Rectal smooth muscle tissue (tissue), 1 donor: ENCODE results near the gene KDM5B.
"Not testable (repeated sequence)": the region's sequence is repeated elsewhere in the genome, so short reads cannot be mapped to it uniquely, and the experiment has no call there.

Experiments
- H3K27ac ChIP-seq: one replicate; pipeline ENCODE4 v1.7.0; 2013; ENCODE audit warnings: low read depth, low read length, inconsistent platforms
- H3K27me3 ChIP-seq: one replicate; pipeline ENCODE4 v1.7.0; 2013; ENCODE audit warnings: low read length; ENCODE audit not compliant: control insufficient read depth, insufficient read depth
- H3K36me3 ChIP-seq: one replicate; pipeline ENCODE4 v1.7.0; 2013; ENCODE audit warnings: low read length; ENCODE audit not compliant: control insufficient read depth, insufficient read depth
- H3K4me1 ChIP-seq: one replicate; pipeline ENCODE4 v1.7.0; 2013; ENCODE audit warnings: low read length; ENCODE audit not compliant: control insufficient read depth, insufficient read depth
- H3K4me3 ChIP-seq: one replicate; pipeline ENCODE4 v1.7.0; 2013; ENCODE audit warnings: low read length
- H3K9ac ChIP-seq: one replicate; pipeline ENCODE4 v1.7.0; 2013; ENCODE audit warnings: low read length

KDM5B gene

DNA sequence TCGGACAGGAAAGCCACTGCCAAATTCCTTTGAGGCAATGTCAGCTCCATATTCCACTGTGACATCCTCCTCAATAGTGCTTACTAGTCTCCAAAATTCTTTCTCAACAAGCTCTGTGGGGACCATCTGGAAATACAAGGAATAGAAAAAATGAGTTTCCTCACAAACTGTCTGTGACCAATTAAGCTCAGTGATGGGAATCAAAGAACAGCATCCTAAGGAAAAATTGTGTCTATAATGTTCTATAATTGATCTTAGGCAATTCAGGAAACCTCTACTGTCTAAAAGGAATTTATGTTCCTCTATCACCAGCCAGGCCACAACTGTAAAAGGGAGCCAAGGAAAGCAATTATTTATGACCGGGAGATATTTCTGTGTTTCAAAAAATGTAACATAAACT lies 51.8 kb downstream of the KDM5B start:
- Histone ChIP-seq H3K9ac (no peak overlapping the region), H3K4me3 (no peak overlapping the region), H3K36me3 (peaks cover 45% of the 10 kb centered on the region), H3K4me1 (no peaks in the 10 kb centered on the region), H3K27me3 (no peaks in the 10 kb centered on the region), H3K27ac (no peak overlapping the region)

GRCh38 chr1:202754293-202754692 lies 53.9 kb downstream of the KDM5B start:
- H3K9ac ChIP-seq: no peak overlapping the region
- no peak overlapping the region for H3K27ac ChIP-seq
- no peaks in the 10 kb centered on the region for H3K27me3 ChIP-seq
- H3K4me1 ChIP-seq: no peaks in the 10 kb centered on the region
- H3K36me3 ChIP-seq: peaks cover 51% of the 10 kb centered on the region
- H3K4me3 ChIP-seq: no peak overlapping the region

DNA sequence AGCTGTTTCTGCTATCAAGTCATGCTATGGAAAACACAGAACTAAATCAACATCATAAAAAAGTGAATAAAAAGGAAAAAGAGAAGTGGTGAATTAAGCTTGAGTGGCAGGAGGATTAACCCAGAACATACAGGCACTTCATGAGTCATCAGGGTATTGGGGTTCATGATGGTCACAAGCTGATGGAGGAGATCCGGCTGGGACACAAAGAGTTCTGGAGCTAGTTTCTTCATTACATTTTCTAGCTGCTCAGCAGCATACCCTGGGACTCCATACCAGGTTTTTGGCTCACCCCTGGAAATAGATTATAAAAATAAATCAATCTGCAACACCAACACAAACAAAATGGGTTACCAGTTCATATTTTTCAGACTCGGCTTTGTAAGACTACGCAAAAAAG lies 55.4 kb downstream of the KDM5B start:
- H3K4me1 ChIP-seq: no peaks in the 10 kb centered on the region
- peaks cover 45% of the 10 kb centered on the region for H3K36me3 ChIP-seq
- H3K4me3 ChIP-seq: no peak overlapping the region
- H3K9ac ChIP-seq: no peak overlapping the region
- no peaks in the 10 kb centered on the region for H3K27me3 ChIP-seq
- H3K27ac ChIP-seq: no peak overlapping the region

GRCh38 chr1:202750761-202751160 lies 57.5 kb downstream of the KDM5B start:
- Histone ChIP-seq H3K9ac (no peak overlapping the region), H3K27ac (no peak overlapping the region), H3K4me3 (no peak overlapping the region), H3K36me3 (peaks cover 30% of the 10 kb centered on the region), H3K27me3 (no peaks in the 10 kb centered on the region), H3K4me1 (no peaks in the 10 kb centered on the region)

- H3K9ac ChIP-seq: no peak overlapping the region
- H3K27me3 ChIP-seq: no peaks in the 10 kb centered on the region
- no peak overlapping the region for H3K27ac ChIP-seq
- no peak overlapping the region for H3K4me3 ChIP-seq
- peaks cover 29% of the 10 kb centered on the region for H3K36me3 ChIP-seq
- H3K4me1 ChIP-seq: no peaks in the 10 kb centered on the region
Observed at GRCh38 chr1:202750024-202750423, 58.2 kb downstream of the KDM5B start.

GRCh38 chr1:202745323-202745888 lies 62.8 kb downstream of the KDM5B start:
- Histone ChIP-seq H3K9ac (no peak overlapping the region), H3K27me3 (no peaks in the 10 kb centered on the region), H3K4me3 (no peak overlapping the region), H3K36me3 (peaks cover 33% of the 10 kb centered on the region), H3K27ac (no peak overlapping the region), H3K4me1 (no peaks in the 10 kb centered on the region)

DNA sequence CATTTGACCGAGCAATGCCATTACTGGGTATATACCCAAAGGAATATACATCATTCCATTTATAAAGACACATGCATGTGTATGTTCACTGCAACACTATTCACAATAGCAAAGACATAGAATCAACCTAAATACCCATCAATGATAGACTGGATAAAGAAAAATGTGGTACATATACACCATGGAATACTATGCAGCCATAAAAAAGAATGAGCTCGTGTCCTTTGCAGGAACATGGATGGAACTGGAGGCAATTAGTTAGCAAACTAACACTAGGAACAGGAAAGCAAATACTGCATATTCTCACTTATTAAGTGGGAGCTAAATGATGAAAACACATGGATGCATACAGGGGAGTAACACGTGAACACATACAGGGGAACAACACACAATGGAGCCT lies 63.5 kb downstream of the KDM5B start:
- peaks cover 29% of the 10 kb centered on the region for H3K36me3 ChIP-seq
- H3K27ac ChIP-seq, H3K4me1 ChIP-seq, H3K4me3 ChIP-seq, H3K27me3 ChIP-seq, H3K9ac ChIP-seq: not testable (repeated sequence)

GRCh38 chr1:202742496-202742895 lies 65.7 kb downstream of the KDM5B start:
- H3K9ac ChIP-seq: no peak overlapping the region
- no peak overlapping the region for H3K4me3 ChIP-seq
- no peak overlapping the region for H3K27ac ChIP-seq
- H3K27me3 ChIP-seq: no peaks in the 10 kb centered on the region
- peaks cover 25% of the 10 kb centered on the region for H3K36me3 ChIP-seq
- H3K4me1 ChIP-seq: no peaks in the 10 kb centered on the region

- Histone ChIP-seq H3K4me3 (no peak overlapping the region), H3K27ac (no peak overlapping the region), H3K9ac (no peak overlapping the region), H3K4me1 (no peaks in the 10 kb centered on the region), H3K36me3 (peaks cover 53% of the 10 kb centered on the region), H3K27me3 (no peaks in the 10 kb centered on the region)
Observed at GRCh38 chr1:202733251-202733650, 75.0 kb downstream of the KDM5B start.

- Histone ChIP-seq H3K9ac (no peak overlapping the region), H3K4me3 (no peak overlapping the region), H3K27ac (no peak overlapping the region), H3K36me3 (peaks cover 40% of the 10 kb centered on the region), H3K27me3 (no peaks in the 10 kb centered on the region), H3K4me1 (no peaks in the 10 kb centered on the region)
Observed at GRCh38 chr1:202728951-202729350, 79.3 kb downstream of the KDM5B start.

DNA sequence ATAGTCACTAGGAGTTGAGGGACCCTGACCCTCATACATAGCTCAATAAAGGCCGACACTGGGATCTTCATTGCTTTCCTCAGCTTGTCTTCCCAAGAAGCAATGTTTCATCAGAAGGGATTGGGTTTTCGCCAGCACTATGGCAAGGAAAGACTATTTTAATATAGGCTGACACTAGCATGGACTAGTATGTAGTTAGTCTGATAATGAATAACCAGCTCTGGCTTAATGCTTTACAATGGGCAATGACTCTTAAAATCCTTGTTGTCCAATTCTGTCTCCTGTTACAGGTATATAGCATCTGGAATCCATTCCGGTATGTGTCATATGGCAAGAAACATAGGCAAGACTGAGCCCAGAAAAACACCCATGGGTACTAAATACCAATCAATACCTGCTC lies 82.7 kb downstream of the KDM5B start:
- Histone ChIP-seq H3K27ac (no peak overlapping the region), H3K4me3 (no peak overlapping the region), H3K4me1 (no peaks in the 10 kb centered on the region), H3K9ac (no peak overlapping the region), H3K36me3 (peaks cover 14% of the 10 kb centered on the region), H3K27me3 (no peaks in the 10 kb centered on the region)

- Histone ChIP-seq H3K36me3 (peaks cover under 1% of the 10 kb centered on the region), H3K27ac (no peak overlapping the region), H3K27me3 (no peaks in the 10 kb centered on the region), H3K9ac (no peak overlapping the region), H3K4me3 (no peak overlapping the region), H3K4me1 (no peaks in the 10 kb centered on the region)
Observed at GRCh38 chr1:202723708-202724107, 84.5 kb downstream of the KDM5B start.

DNA sequence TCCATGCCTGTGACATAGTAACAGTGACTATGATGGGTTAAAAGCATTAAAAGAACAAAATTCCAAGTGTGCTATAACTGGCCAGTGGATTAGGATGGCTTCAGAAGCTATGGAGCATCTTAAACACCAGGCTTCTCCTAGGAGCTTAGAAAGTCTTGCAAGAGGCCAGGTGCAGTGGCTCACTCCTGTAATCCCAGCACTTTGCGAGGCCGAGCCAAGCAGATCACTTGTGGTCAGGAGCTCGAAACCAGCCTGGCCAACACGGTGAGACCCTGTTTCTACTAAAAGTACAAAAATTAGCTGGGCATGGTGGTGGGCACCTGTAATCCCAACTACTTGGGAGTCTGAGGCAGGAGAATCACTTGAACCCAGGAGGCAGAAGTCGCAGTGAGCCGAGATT lies 85.2 kb downstream of the KDM5B start:
- H3K36me3 ChIP-seq, H3K27ac ChIP-seq, H3K27me3 ChIP-seq, H3K4me1 ChIP-seq, H3K9ac ChIP-seq, H3K4me3 ChIP-seq: not testable (repeated sequence)
